ENCODE results near the gene CTNNA2. TPM values are rescaled to one million over a fixed set of nuclear protein-coding genes. Genes with fewer than 3 reads are reported as not detected.

The CTNNA2 gene
- polyA plus RNA-seq, 1 experiment, result not detected

DNA sequence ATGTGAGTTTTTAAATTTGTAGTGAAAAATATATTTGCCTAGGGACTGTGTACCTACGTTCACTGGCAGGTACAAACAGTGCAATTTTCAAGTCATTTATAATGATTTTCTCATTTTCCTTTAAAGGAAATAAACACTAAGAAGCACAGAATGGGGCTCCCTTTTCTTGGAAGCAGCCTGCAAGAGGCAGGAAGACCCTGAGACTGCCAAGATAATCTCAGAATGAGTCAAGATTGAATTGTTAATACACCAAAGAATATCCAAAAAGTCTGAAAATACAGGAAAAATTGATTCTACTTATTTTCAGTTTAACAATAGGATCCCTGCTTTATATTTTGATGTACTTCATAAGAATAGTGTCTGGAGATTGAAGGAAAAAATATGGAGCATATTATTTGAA lies 331.2 kb downstream of the CTNNA2 start:
- no peak for TF ChIP-seq CTCF (IDR thresholded peaks at IDR 0.05; ENCODE audit: low read depth, low read length)
- H3K9me3 ChIP-seq (ENCODE audit: control insufficient read depth, insufficient read depth, low read length), result no peaks in the 10 kb centered on the region
- CTCF ChIA-PET, result no interaction called here

GRCh38 chr2:79846878-79847277 lies 334.0 kb downstream of the CTNNA2 start:
- H3K27ac ChIP-seq (ENCODE audit: low read depth, low read length), result no peak overlapping the region
- ChIA-PET POLR2A (no interaction called here), CTCF (interaction anchor here (1.2 to 2.3 kb wide), 2 partner anchors 8 to 188 kb away, joined by 3 to 9 read pairs; no protein-coding TSS in a partner anchor)
- no peak for TF ChIP-seq CTCF (IDR thresholded peaks at IDR 0.05; ENCODE audit: low read depth, low read length)
- H3K27me3 ChIP-seq (ENCODE audit: control insufficient read depth, insufficient read depth, low read length), result no peaks in the 10 kb centered on the region
- no peak overlapping the region for H3K4me3 ChIP-seq (ENCODE audit: low read depth, low read length)
- H3K9me3 ChIP-seq (ENCODE audit: control insufficient read depth, insufficient read depth, low read length), result no peaks in the 10 kb centered on the region
- DNase-seq (ENCODE audit: low read depth, low spot score), result no peak

More for the DNA sequence above, 331.2 kb downstream of the CTNNA2 start:
- Histone ChIP-seq H3K27ac (ENCODE audit: low read depth, low read length) (no peak overlapping the region), H3K4me3 (ENCODE audit: low read depth, low read length) (no peak overlapping the region), H3K27me3 (ENCODE audit: control insufficient read depth, insufficient read depth, low read length) (no peaks in the 10 kb centered on the region)
- DNase-seq (ENCODE audit: low read depth, low spot score), result no peak
- POLR2A ChIA-PET, result no interaction called here

DNA sequence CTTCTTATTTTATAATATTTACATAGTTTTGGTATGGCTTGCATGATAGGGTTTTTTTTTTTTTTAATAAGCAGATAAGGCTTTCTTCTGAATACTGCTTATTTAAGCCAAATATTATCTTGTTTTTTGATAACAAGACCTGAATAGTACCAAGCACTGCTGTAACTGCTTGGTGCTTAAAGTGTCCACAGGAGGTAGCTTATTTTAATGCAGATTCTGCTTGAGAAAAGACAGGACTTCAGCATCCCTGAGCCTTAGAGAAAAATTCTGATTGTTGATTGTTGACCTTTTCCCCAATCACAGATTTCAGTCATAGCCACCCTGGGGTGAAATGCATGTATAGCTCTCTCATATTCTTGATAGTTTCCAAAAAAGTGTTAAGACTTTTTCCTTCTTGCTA lies 336.4 kb downstream of the CTNNA2 start:
- H3K27me3 ChIP-seq (ENCODE audit: control insufficient read depth, insufficient read depth, low read length), result no peaks in the 10 kb centered on the region
- H3K9me3 ChIP-seq (ENCODE audit: control insufficient read depth, insufficient read depth, low read length), result no peaks in the 10 kb centered on the region
- CTCF ChIA-PET, result interaction anchor here (0.6 kb wide), 1 partner anchor 10 kb away, joined by 4 read pairs; no protein-coding TSS in a partner anchor
- POLR2A ChIA-PET, result no interaction called here
- DNase-seq (ENCODE audit: low read depth, low spot score), result no peak
- H3K4me3 ChIP-seq (ENCODE audit: low read depth, low read length), result no peak overlapping the region
- H3K27ac ChIP-seq (ENCODE audit: low read depth, low read length), result no peak overlapping the region
- TF ChIP-seq CTCF (IDR thresholded peaks at IDR 0.05; ENCODE audit: low read depth, low read length), result no peak

GRCh38 chr2:79849949-79850348 lies 337.1 kb downstream of the CTNNA2 start:
- CTCF ChIA-PET, result interaction anchor here (0.6 kb wide), 1 partner anchor 10 kb away, joined by 4 read pairs; no protein-coding TSS in a partner anchor

DNA sequence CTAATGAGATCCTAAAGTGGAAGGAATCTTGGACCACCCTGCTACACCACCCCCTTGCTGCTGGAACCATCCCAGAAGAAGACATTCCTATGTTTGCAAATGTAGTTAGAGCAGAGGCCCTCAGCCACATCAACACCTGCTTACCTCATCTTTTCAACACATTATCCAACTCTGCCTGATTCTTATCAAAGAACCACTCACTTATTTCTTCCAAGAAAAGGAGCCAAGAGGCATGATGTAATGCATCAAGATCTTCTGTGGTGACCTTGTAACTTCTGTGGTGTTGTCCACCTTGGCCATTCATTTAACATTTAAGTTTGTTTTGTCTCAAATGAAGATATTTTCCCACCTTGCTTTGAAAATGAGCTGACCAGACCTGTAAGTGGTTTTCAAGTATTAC lies 338.1 kb downstream of the CTNNA2 start:
- no peak for DNase-seq (ENCODE audit: low read depth, low spot score)
- no peaks in the 10 kb centered on the region for H3K9me3 ChIP-seq (ENCODE audit: control insufficient read depth, insufficient read depth, low read length)
- no peak overlapping the region for H3K27ac ChIP-seq (ENCODE audit: low read depth, low read length)
- TF ChIP-seq CTCF (IDR thresholded peaks at IDR 0.05; ENCODE audit: low read depth, low read length), result no peak
- ChIA-PET CTCF (no interaction called here), POLR2A (no interaction called here)
- no peaks in the 10 kb centered on the region for H3K27me3 ChIP-seq (ENCODE audit: control insufficient read depth, insufficient read depth, low read length)
- H3K4me3 ChIP-seq (ENCODE audit: low read depth, low read length), result no peak overlapping the region

More at GRCh38 chr2:79849949-79850348, 337.1 kb downstream of the CTNNA2 start:
- H3K27ac ChIP-seq (ENCODE audit: low read depth, low read length), result no peak overlapping the region
- no peak for TF ChIP-seq CTCF (IDR thresholded peaks at IDR 0.05; ENCODE audit: low read depth, low read length)
- H3K4me3 ChIP-seq (ENCODE audit: low read depth, low read length), result no peak overlapping the region
- POLR2A ChIA-PET, result no interaction called here
- H3K9me3 ChIP-seq (ENCODE audit: control insufficient read depth, insufficient read depth, low read length), result no peaks in the 10 kb centered on the region
- no peak for DNase-seq (ENCODE audit: low read depth, low spot score)
- H3K27me3 ChIP-seq (ENCODE audit: control insufficient read depth, insufficient read depth, low read length), result no peaks in the 10 kb centered on the region
